Measurements from ENCODE around the gene ELMO1. TPM values are rescaled to one million over a fixed set of nuclear protein-coding genes. Genes with fewer than 3 reads are reported as not detected.

The ELMO1 gene
- polyA plus RNA-seq, 1 donor (not counting 4 experiments of a cell fraction or from before 2014, with no cell fraction given): not detected

- no peak overlapping the region for H3K4me3 ChIP-seq (ENCODE audit: control insufficient read depth in 2 of 3, extremely low read depth in 1 of 3, insufficient read depth in 2 of 3, low read depth in 1 of 3, low read length in 3 of 3)
- TF ChIP-seq CTCF (optimal IDR thresholded peaks at IDR 0.05 in 1 of 3, IDR thresholded peaks at IDR 0.05 in 1 of 3, conservative IDR thresholded peaks at IDR 0.05 in 1 of 3; ENCODE audit: extremely low read depth in 1 of 3, insufficient read depth in 2 of 3, low read length in 3 of 3) (peak in 1 of 3 experiments; percentile 6), EZH2 (IDR thresholded peaks at IDR 0.05; ENCODE audit: low read length) (no peak)
- no peaks in the 10 kb centered on the region for H3K79me2 ChIP-seq (ENCODE audit: control insufficient read depth, insufficient read depth, low read length)
- no peak overlapping the region for H3K4me2 ChIP-seq (ENCODE audit: control insufficient read depth, extremely low read depth, insufficient read depth, low read depth, low read length)
- DNase-seq (ENCODE audit: low read depth, low spot score): no peak
- H3K9me1 ChIP-seq (ENCODE audit: control insufficient read depth, extremely low read depth, insufficient read depth, low read length): no peaks in the 10 kb centered on the region
- no peaks in the 10 kb centered on the region for H3K27me3 ChIP-seq (ENCODE audit: control insufficient read depth, extremely low read depth, insufficient read depth, low read length)
- H3K4me1 ChIP-seq (ENCODE audit: control insufficient read depth, extremely low read depth, insufficient read depth, low read length): no peaks in the 10 kb centered on the region
- no peaks in the 10 kb centered on the region for H3K36me3 ChIP-seq (ENCODE audit: control insufficient read depth in 2 of 2, extremely low read depth in 1 of 2, insufficient read depth in 2 of 2, low read length in 2 of 2)
- H3K9ac ChIP-seq (ENCODE audit: control insufficient read depth, extremely low read depth, insufficient read depth, low read length): no peak overlapping the region
- H2AFZ ChIP-seq (ENCODE audit: control insufficient read depth, low read length): no peak overlapping the region
- H4K20me1 ChIP-seq (ENCODE audit: control insufficient read depth, extremely low read depth, insufficient read depth, low read length): no peaks in the 10 kb centered on the region
- dilution Hi-C loops (cut with MboI; ENCODE audit: extremely low pct_ligation_motif_present, low sequenced_read_pairs): no loop called here
- H3K9me3 ChIP-seq (ENCODE audit: control insufficient read depth, low read depth, low read length): no peaks in the 10 kb centered on the region
- no peak overlapping the region for H3K27ac ChIP-seq (ENCODE audit: control insufficient read depth, insufficient read depth, low read length)
- FAIRE-seq: no peak
Observed at GRCh38 chr7:37068902-37069301, 379.8 kb downstream of the ELMO1 start.

- Histone ChIP-seq H3K4me3 (ENCODE audit: control insufficient read depth in 2 of 3, extremely low read depth in 1 of 3, insufficient read depth in 2 of 3, low read depth in 1 of 3, low read length in 3 of 3) (no peak overlapping the region), H3K9me1 (ENCODE audit: control insufficient read depth, extremely low read depth, insufficient read depth, low read length) (no peaks in the 10 kb centered on the region), H2AFZ (ENCODE audit: control insufficient read depth, low read length) (no peak overlapping the region), H3K79me2 (ENCODE audit: control insufficient read depth, insufficient read depth, low read length) (no peaks in the 10 kb centered on the region), H3K27ac (ENCODE audit: control insufficient read depth, insufficient read depth, low read length) (no peak overlapping the region), H4K20me1 (ENCODE audit: control insufficient read depth, extremely low read depth, insufficient read depth, low read length) (no peaks in the 10 kb centered on the region), H3K9ac (ENCODE audit: control insufficient read depth, extremely low read depth, insufficient read depth, low read length) (no peak overlapping the region), H3K4me2 (ENCODE audit: control insufficient read depth, extremely low read depth, insufficient read depth, low read depth, low read length) (no peak overlapping the region), H3K36me3 (ENCODE audit: control insufficient read depth in 2 of 2, extremely low read depth in 1 of 2, insufficient read depth in 2 of 2, low read length in 2 of 2) (no peaks in the 10 kb centered on the region), H3K27me3 (ENCODE audit: control insufficient read depth, extremely low read depth, insufficient read depth, low read length) (no peaks in the 10 kb centered on the region), H3K9me3 (ENCODE audit: control insufficient read depth, low read depth, low read length) (no peaks in the 10 kb centered on the region), H3K4me1 (ENCODE audit: control insufficient read depth, extremely low read depth, insufficient read depth, low read length) (no peaks in the 10 kb centered on the region)
- TF ChIP-seq CTCF (optimal IDR thresholded peaks at IDR 0.05 in 1 of 3, IDR thresholded peaks at IDR 0.05 in 1 of 3, conservative IDR thresholded peaks at IDR 0.05 in 1 of 3; ENCODE audit: extremely low read depth in 1 of 3, insufficient read depth in 2 of 3, low read length in 3 of 3) (no peak), EZH2 (IDR thresholded peaks at IDR 0.05; ENCODE audit: low read length) (no peak)
- DNase-seq (ENCODE audit: low read depth, low spot score): no peak
- FAIRE-seq: no peak
- dilution Hi-C loops (cut with MboI; ENCODE audit: extremely low pct_ligation_motif_present, low sequenced_read_pairs): no loop called here
Observed at GRCh38 chr7:37068038-37068437, 380.6 kb downstream of the ELMO1 start.

Measured in keratinocyte (primary cell).